ENCODE data around the gene PDPK1.
A peak's percentile ranks its signal among the peaks of the same experiment; 100 is the strongest.
"Not testable (repeated sequence)": the region's sequence is repeated elsewhere in the genome, so short reads cannot be mapped to it uniquely, and the experiment has no call there.

The PDPK1 gene

DNA sequence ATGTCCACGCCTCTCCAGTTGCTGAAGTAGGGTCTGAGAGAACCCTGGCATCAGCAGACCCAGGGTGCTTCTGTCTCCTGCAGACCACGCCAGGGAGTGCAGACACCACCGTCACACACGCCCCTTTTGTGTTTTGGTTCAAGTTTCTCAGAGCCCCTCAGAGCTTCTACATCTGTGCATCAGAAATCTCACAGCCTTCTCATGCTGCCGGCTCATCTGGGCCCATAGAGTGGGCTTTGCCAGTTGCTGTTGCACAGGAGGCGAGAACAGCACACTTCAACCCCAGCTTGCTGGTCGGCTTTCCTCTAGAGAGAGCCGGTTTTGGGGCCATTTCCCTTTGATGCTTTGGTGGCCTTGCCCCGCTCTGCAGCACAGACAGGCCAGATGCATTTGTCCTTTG lies 60.9 kb downstream of the PDPK1 start:
- no peaks in the 10 kb centered on the region for H3K27me3 ChIP-seq (ENCODE audit: control insufficient read depth, insufficient read depth, low read length)
- H3K27ac ChIP-seq (ENCODE audit: low read depth, low read length): no peak overlapping the region
- no peak overlapping the region for H3K4me3 ChIP-seq (ENCODE audit: low read length)
- no peak overlapping the region for H3K9ac ChIP-seq (ENCODE audit: low read length)
- peaks cover 22% of the 10 kb centered on the region for H3K36me3 ChIP-seq (ENCODE audit: control insufficient read depth, insufficient read depth, low read length)
- H3K4me1 ChIP-seq (ENCODE audit: control insufficient read depth, insufficient read depth, low read length): no peaks in the 10 kb centered on the region

DNA sequence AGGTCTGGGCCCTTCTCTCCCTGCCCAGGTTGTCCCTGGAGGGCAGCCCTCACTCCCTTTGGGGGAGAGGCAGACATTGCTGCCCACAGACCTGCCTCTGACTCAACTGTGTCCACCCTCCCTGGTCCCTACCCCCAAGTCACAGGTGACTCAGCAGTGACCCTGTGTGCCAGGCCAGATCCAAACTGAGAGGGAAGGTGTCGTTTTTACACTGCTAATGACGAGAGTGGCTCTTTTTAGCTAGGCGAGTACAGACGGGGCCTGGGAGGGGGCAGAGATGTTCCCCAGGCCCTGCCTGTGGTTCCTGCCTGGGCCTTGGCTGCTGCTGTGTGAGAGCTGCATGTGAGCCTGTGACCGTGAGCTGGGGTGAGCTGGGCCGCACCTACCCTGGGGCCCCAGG lies 61.3 kb downstream of the PDPK1 start:
- peaks cover 22% of the 10 kb centered on the region for H3K36me3 ChIP-seq (ENCODE audit: control insufficient read depth, insufficient read depth, low read length)
- H3K27ac ChIP-seq (ENCODE audit: low read depth, low read length); H3K4me3 ChIP-seq (ENCODE audit: low read length): not testable (repeated sequence)

DNA sequence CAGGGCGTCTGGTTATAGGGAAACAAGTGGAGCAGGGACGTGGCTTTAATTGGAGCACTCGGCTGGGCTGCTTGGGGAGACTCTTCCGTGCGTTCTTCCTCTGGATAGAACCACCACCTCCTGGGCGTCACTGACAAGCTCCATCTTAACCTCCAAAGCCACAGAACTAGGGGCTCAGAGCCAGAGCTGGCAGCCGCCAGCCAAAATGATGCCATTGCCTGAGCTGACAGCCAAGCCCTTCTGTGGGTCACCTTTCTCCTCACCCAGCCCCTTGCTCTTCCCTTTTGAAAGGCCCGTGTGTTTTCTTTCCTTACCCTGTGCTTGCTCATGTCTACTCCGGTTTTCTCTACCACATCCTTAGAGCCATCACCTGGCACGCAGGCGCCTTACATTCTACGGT lies 62.0 kb downstream of the PDPK1 start:
- not testable (repeated sequence) for H3K27me3 ChIP-seq (ENCODE audit: control insufficient read depth, insufficient read depth, low read length); H3K4me3 ChIP-seq (ENCODE audit: low read length); H3K4me1 ChIP-seq (ENCODE audit: control insufficient read depth, insufficient read depth, low read length); H3K9ac ChIP-seq (ENCODE audit: low read length); H3K27ac ChIP-seq (ENCODE audit: low read depth, low read length)
- peaks cover 22% of the 10 kb centered on the region for H3K36me3 ChIP-seq (ENCODE audit: control insufficient read depth, insufficient read depth, low read length)

More for the DNA sequence above, 61.3 kb downstream of the PDPK1 start:
- not testable (repeated sequence) for H3K9ac ChIP-seq (ENCODE audit: low read length); H3K27me3 ChIP-seq (ENCODE audit: control insufficient read depth, insufficient read depth, low read length); H3K4me1 ChIP-seq (ENCODE audit: control insufficient read depth, insufficient read depth, low read length)

DNA sequence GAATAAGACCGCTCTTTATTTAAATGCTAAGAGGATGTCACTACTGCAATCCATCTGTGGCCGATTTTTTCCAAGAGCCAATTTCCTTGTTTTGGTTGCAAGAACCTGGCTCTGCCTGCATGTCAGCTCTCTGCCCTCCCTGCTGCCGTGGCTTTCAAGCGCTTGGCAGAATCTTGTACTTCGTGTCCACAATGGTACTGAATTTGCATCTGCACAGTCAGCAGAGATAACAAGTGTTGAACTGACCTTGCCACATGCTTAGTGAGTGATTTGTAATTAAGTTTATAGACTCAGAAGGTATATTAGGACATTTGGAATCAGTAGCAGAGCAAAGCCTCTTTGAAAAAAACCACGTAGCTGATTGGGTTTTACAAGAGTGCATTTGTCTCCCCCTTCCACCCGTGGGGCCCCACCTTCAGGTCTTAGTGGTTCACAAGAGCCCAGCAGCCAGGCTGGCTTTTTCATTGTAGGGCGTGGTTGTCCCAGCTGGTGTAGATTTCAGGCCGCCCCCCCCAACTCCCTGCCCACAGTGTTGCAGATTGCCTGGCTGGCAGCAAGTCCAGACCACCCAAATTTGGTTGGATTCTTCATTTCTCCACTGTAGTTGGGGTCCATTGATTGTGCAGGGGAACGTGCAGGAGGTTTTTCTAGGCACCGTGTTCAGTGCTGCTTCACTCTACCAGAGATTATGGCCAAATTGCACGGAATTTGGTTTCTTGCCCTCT lies 63.6 kb downstream of the PDPK1 start:
- not testable (repeated sequence) for H3K27me3 ChIP-seq (ENCODE audit: control insufficient read depth, insufficient read depth, low read length); H3K27ac ChIP-seq (ENCODE audit: low read depth, low read length); H3K4me1 ChIP-seq (ENCODE audit: control insufficient read depth, insufficient read depth, low read length); H3K9ac ChIP-seq (ENCODE audit: low read length); H3K4me3 ChIP-seq (ENCODE audit: low read length)
- peaks cover 19% of the 10 kb centered on the region for H3K36me3 ChIP-seq (ENCODE audit: control insufficient read depth, insufficient read depth, low read length)

DNA sequence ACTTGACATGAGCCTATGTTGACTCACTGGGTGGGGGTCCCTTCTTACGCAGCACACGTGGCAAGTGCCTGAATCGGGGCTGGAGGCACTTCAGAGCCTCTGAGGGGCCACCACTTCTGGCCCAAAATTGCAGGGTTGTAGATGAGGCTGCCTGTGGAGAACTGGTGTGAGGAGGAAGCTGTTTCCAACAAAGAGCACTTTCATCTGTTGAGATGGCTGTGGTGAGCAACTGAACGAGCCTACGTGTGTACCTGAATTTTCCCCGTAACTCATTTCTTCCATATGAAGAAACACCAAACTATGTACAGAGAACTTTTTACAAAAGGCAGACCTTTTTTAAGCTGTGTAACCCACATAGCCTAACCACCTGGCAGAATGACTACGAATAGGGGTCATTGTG lies 64.4 kb downstream of the PDPK1 start:
- H3K27me3 ChIP-seq (ENCODE audit: control insufficient read depth, insufficient read depth, low read length); H3K4me1 ChIP-seq (ENCODE audit: control insufficient read depth, insufficient read depth, low read length); H3K9ac ChIP-seq (ENCODE audit: low read length); H3K27ac ChIP-seq (ENCODE audit: low read depth, low read length); H3K4me3 ChIP-seq (ENCODE audit: low read length): not testable (repeated sequence)
- H3K36me3 ChIP-seq (ENCODE audit: control insufficient read depth, insufficient read depth, low read length): peaks cover 16% of the 10 kb centered on the region

DNA sequence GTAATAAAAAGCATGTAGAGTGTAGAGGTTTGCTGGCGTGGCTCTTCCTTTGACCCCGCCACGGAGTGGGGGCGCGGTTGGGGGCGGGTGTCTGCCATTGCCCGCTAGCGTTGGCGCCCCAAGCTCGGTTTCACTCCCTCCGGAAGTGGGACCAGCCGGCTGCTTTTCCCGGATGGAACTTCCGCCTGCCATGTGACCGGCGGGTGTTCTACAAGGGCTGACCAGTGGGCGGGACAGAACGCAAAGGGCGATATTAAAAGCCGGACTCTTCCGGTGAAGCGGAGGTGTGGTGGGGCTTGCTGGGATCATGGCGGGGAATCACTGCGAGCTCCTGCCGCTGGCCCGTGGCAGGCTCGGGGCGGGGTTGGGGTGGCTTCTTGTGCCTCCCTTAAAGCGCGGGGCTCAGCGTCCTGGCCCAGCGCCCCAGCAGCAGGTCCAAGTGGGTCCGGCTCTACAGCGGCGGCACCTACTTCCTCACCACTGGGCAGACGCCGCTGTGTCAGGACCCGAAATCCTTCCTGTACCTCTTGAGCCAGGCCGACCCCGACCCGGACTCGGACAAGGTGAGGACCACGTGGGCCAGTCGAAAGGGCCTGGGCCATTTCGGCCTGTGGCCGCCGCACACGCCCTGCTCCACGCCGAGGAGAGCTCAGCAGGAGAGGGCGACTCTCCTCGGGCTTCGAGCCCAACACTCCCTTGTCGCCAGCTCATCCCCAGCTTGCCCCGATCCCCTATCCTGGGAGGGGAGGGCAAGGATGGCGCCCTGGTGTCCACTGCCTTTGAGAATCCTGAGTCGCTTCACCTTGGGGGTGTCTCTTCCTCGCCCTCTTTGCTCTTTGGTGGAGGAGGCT lies 65.6 kb downstream of the PDPK1 start:
- H3K9ac ChIP-seq (ENCODE audit: low read length): peak overlapping the region; percentile 90
- peak overlapping the region; percentile 85 for H3K4me3 ChIP-seq (ENCODE audit: low read length)
- H3K36me3 ChIP-seq (ENCODE audit: control insufficient read depth, insufficient read depth, low read length): peaks cover 6% of the 10 kb centered on the region
- H3K27ac ChIP-seq (ENCODE audit: low read depth, low read length): peak overlapping the region; percentile 86
- no peaks in the 10 kb centered on the region for H3K4me1 ChIP-seq (ENCODE audit: control insufficient read depth, insufficient read depth, low read length)
- no peaks in the 10 kb centered on the region for H3K27me3 ChIP-seq (ENCODE audit: control insufficient read depth, insufficient read depth, low read length)

DNA sequence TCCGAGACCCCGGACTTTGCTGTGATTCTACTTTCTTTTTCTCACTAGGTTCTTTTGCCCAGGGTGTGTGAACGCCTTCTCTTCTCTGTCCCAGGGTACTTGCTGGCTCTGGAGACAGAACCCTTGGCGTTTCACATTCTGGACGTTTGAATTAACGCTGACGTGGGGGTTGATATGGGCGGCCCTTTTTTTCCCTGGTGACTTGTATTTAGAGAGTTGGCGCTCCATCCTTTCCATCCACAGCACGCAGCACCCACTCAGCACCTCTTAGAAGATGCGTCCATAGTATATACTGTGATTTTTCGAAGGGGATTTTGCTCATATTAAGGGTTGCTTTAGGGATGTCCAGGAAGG lies 66.2 kb downstream of the PDPK1 start:
- H3K4me1 ChIP-seq (ENCODE audit: control insufficient read depth, insufficient read depth, low read length); H3K27me3 ChIP-seq (ENCODE audit: control insufficient read depth, insufficient read depth, low read length); H3K36me3 ChIP-seq (ENCODE audit: control insufficient read depth, insufficient read depth, low read length); H3K27ac ChIP-seq (ENCODE audit: low read depth, low read length): not testable (repeated sequence)
- peak overlapping the region; percentile 85 for H3K4me3 ChIP-seq (ENCODE audit: low read length)
- H3K9ac ChIP-seq (ENCODE audit: low read length): peak overlapping the region; percentile 90

DNA sequence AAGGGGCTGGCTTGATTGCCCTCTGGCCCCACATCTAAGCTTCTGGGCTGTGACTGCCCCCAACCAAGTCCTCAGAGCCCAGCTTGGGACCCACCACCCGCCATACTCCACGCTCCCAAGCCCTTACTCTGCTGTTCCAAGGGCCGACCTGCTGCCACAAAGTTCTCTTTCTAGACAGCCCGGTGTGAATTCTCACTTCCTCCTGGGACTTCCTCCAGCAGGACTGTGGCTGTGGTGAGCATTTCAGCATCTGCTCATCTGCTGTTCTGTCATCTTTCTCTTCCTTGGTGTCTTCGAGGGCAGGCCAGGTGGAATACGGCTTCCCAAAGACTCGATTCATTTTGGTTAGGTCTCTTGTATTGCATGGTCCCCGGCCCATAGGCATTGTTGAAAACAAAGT lies 69.0 kb downstream of the PDPK1 start:
- H3K4me3 ChIP-seq (ENCODE audit: low read length); H3K27me3 ChIP-seq (ENCODE audit: control insufficient read depth, insufficient read depth, low read length); H3K27ac ChIP-seq (ENCODE audit: low read depth, low read length); H3K4me1 ChIP-seq (ENCODE audit: control insufficient read depth, insufficient read depth, low read length); H3K36me3 ChIP-seq (ENCODE audit: control insufficient read depth, insufficient read depth, low read length); H3K9ac ChIP-seq (ENCODE audit: low read length): not testable (repeated sequence)

DNA sequence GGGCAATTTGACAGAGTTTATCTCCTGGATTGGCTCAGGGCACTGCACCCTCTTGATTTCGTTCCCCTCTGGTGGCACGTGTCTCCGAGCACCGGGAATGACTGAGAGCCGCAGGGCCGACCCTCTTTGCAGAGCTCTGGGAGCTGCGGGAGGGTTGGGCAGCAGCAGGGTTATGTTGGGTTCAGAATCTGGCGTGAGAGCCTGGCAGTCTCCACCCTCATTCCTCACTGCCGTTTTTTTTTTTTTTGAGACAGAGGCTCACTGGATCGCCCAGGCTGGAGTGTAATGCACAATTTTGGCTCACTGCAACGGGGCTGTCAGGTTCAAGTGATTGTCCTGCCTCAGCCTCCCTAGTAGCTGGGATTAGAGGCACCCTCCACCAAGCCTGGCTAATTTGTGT lies 71.5 kb downstream of the PDPK1 start:
- H3K27ac ChIP-seq (ENCODE audit: low read depth, low read length); H3K4me1 ChIP-seq (ENCODE audit: control insufficient read depth, insufficient read depth, low read length); H3K36me3 ChIP-seq (ENCODE audit: control insufficient read depth, insufficient read depth, low read length); H3K27me3 ChIP-seq (ENCODE audit: control insufficient read depth, insufficient read depth, low read length); H3K9ac ChIP-seq (ENCODE audit: low read length); H3K4me3 ChIP-seq (ENCODE audit: low read length): not testable (repeated sequence)

DNA sequence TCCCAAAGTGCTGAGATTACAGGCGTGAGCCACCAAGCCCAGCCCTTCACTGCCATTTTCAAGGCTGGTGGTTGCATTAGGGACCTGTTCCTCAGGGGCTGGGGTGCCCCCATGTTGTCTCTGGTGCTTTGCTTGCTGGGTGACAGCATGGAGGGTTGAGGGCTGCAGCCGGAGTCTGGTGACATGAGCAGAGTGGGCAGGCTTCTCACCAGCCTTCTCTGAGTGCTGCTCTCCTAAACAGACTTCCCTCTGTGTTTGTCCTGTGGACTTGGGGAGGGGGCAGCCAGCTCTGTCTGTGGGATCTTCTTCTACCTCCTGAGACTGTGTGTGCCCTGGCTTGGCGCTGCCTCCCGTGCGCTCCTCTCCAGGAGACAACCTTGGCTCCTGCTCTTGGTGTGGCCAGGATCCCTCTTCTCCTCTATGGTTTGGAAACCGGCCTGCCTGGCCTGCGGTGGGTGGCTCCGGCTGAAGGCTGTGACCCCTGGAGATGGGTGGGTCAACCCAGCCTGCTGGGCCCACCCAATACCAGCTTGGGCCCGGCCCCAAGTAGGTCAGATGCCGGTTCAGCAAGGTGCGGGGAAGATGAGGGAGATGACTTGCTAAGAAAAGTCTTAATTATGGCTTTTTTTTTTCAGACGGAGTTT lies 72.1 kb downstream of the PDPK1 start:
- no peaks in the 10 kb centered on the region for H3K4me1 ChIP-seq (ENCODE audit: control insufficient read depth, insufficient read depth, low read length)
- H3K4me3 ChIP-seq (ENCODE audit: low read length): no peak overlapping the region
- H3K36me3 ChIP-seq (ENCODE audit: control insufficient read depth, insufficient read depth, low read length): peaks cover 3% of the 10 kb centered on the region
- H3K27me3 ChIP-seq (ENCODE audit: control insufficient read depth, insufficient read depth, low read length): no peaks in the 10 kb centered on the region
- no peak overlapping the region for H3K9ac ChIP-seq (ENCODE audit: low read length)
- H3K27ac ChIP-seq (ENCODE audit: low read depth, low read length): no peak overlapping the region

DNA sequence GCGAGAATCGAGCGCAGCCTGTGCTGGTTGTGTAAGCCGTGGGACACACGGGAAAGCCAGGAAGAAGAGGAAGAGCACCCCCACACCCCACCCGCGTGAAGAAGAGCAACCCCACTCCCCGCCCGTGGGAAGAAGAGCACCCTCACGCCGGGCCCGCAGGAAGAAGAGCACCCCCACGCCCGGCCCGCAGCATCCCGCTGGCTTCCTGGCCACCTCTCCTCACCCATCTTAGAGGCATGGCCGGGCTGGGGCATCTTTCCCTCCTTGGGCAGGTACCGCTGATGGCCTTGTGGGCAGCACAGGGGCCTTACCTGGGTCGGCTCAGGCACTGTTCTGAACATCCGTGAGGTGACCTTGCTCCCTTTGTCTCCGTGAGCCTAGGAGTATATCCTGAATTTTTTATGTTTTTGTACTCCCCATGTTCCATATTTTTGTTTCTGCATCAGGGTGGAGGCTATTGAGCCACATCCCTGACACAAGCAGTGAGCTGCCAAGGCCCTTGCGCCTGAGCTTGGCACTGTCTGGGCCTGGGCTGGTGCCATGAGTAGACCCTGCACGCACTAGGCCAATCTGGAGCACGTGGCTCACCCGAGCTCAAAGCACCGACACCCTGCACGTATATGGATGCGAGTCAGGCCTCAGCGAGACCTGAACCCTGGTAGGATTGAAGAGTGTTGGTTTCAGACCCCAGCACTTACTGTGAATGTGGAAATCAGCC lies 73.1 kb downstream of the PDPK1 start:
- H3K4me3 ChIP-seq (ENCODE audit: low read length): no peak overlapping the region
- H3K4me1 ChIP-seq (ENCODE audit: control insufficient read depth, insufficient read depth, low read length): no peaks in the 10 kb centered on the region
- peaks cover 3% of the 10 kb centered on the region for H3K36me3 ChIP-seq (ENCODE audit: control insufficient read depth, insufficient read depth, low read length)
- no peaks in the 10 kb centered on the region for H3K27me3 ChIP-seq (ENCODE audit: control insufficient read depth, insufficient read depth, low read length)
- no peak overlapping the region for H3K27ac ChIP-seq (ENCODE audit: low read depth, low read length)
- no peak overlapping the region for H3K9ac ChIP-seq (ENCODE audit: low read length)

DNA sequence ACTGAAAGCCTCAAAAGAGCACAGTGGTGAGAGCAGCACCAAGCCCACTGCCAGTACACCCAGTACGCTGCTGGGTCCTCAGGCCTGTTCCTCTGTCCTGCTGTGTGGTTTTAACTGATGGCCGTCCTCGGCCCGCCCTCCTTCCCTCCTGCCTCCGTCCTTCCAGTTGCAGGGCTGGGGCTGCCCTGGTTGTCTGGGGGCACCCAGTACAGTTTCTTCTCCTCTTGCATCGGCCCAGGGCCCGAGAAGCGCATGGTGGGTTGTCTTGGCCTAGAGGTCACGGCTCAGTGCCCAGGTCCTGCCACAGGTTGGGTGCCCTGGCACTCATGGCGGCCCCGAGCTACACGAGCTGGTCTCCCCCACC lies 73.7 kb downstream of the PDPK1 start:
- peaks cover 3% of the 10 kb centered on the region for H3K36me3 ChIP-seq (ENCODE audit: control insufficient read depth, insufficient read depth, low read length)
- H3K4me3 ChIP-seq (ENCODE audit: low read length): no peak overlapping the region
- no peaks in the 10 kb centered on the region for H3K4me1 ChIP-seq (ENCODE audit: control insufficient read depth, insufficient read depth, low read length)
- H3K27me3 ChIP-seq (ENCODE audit: control insufficient read depth, insufficient read depth, low read length): no peaks in the 10 kb centered on the region
- no peak overlapping the region for H3K27ac ChIP-seq (ENCODE audit: low read depth, low read length)
- no peak overlapping the region for H3K9ac ChIP-seq (ENCODE audit: low read length)
